OCI-LY1 (cell line): ENCODE data around the gene STAM.

Source experiments
- H2AFZ ChIP-seq: fragments of 200-600 bp; sonication (generic), shearing (Covaris generic); 2 replicates; pipeline ENCODE4 v1.6.0; 2014; ENCODE audit warnings: antibody characterized with exemption, mild to moderate bottlenecking, low read length
- H3F3A ChIP-seq: fragments of 200-600 bp; sonication (generic), shearing (Covaris generic); 2 replicates; pipeline ENCODE4 v1.6.0; 2014; ENCODE audit warnings: mild to moderate bottlenecking, antibody characterized with exemption, low read length, moderate library complexity; ENCODE audit not compliant: insufficient read depth
- H3K27ac ChIP-seq: fragments of 200-600 bp; sonication (generic); 2 replicates; pipeline ENCODE4 v1.5.1; 2014; ENCODE audit warnings: low read length, mixed run types, mild to moderate bottlenecking, low read depth; ENCODE audit not compliant: poor library complexity, severe bottlenecking
- H3K27me3 ChIP-seq: fragments of 200-600 bp; sonication (generic); 2 replicates; pipeline ENCODE4 v1.6.0; 2014; ENCODE audit warnings: antibody characterized with exemption, mild to moderate bottlenecking, low read length, moderate library complexity; ENCODE audit not compliant: insufficient read depth
- H3K36me3 ChIP-seq: fragments of 200-600 bp; sonication (generic); 2 replicates; pipeline ENCODE4 v1.6.1; 2014; ENCODE audit warnings: mild to moderate bottlenecking, antibody characterized with exemption, low read length, moderate library complexity, mixed read lengths; ENCODE audit not compliant: insufficient read depth
- H3K4me1 ChIP-seq: fragments of 200-600 bp; sonication (generic); 2 replicates; pipeline ENCODE4 v1.5.1; 2014; ENCODE audit warnings: mild to moderate bottlenecking, low read length, moderate library complexity; ENCODE audit not compliant: insufficient read depth, severe bottlenecking
- H3K4me2 ChIP-seq: fragments of 200-600 bp; sonication (generic), shearing (Covaris generic); 2 replicates; pipeline ENCODE4 v1.6.1; 2014; ENCODE audit warnings: low read length
- H3K4me3 ChIP-seq: fragments of 200-600 bp; sonication (generic); 2 replicates; pipeline ENCODE4 v1.5.1; 2014; ENCODE audit warnings: low read length, low read depth, mild to moderate bottlenecking, mixed read lengths; ENCODE audit not compliant: poor library complexity, severe bottlenecking
- H3K79me2 ChIP-seq: fragments of 200-600 bp; shearing (Covaris generic); 2 replicates; pipeline ENCODE4 v1.6.1; 2016; ENCODE audit warnings: mixed run types, low read length, mixed read lengths; ENCODE audit not compliant: insufficient read depth
- H3K9ac ChIP-seq: fragments of 200-600 bp; sonication (generic), shearing (Covaris generic); 2 replicates; pipeline ENCODE4 v1.6.1; 2014; ENCODE audit warnings: mild to moderate bottlenecking, low read length, mixed read lengths
- H3K9me2 ChIP-seq: fragments of 200-600 bp; sonication (generic), shearing (Covaris generic); 2 replicates; pipeline ENCODE4 v1.6.1; 2014; ENCODE audit warnings: low read depth, mild to moderate bottlenecking, low read length, mixed read lengths
- H3K9me3 ChIP-seq: fragments of 200-600 bp; shearing (Covaris generic); 2 replicates; pipeline ENCODE4 v1.6.1; 2014; ENCODE audit warnings: low read length, mixed read lengths
- H4K20me1 ChIP-seq: fragments of 200-600 bp; sonication (generic), shearing (Covaris generic); 2 replicates; pipeline ENCODE4 v1.6.0; 2016; ENCODE audit warnings: mild to moderate bottlenecking, low read length; ENCODE audit not compliant: insufficient read depth
- EZH2 ChIP-seq: fragments of 200-600 bp; sonication (generic), shearing (Covaris generic); IDR thresholded peaks from 2 replicates; pipeline ENCODE4 v1.8.0; 2017; ENCODE audit warnings: borderline replicate concordance, mixed run types, mild to moderate bottlenecking, antibody characterized with exemption, low read length, moderate library complexity, mixed read lengths
- TF ChIP-seq, protein P1 (sequence below): fragments of 200-600 bp; sonication (generic), shearing (Covaris generic); IDR thresholded peaks from 2 replicates; pipeline ENCODE4 v1.5.1; 2017; ENCODE audit warnings: mild to moderate bottlenecking, antibody characterized with exemption, low read length, moderate library complexity, mixed read lengths

STAM gene

DNA sequence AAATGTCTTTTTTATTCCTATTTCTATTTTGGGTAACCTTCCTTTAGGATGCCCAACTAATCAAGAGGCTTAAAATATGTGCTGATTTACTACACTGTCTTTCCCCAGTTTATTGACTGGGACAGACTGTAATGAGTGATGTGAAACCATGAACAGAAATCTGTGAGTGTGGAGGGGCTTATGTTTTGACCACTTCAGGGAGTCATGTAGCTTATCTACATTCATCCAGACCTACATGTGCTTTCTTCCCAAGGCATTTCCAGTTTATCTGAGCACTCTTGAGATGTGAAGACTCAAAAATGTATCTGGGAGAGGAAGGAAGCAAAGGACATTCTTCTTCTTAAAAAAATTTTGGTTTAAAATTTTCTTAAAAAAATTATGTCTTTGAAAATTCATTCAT lies 45.2 kb downstream of the STAM start:
- TF ChIP-seq, protein P1, sequence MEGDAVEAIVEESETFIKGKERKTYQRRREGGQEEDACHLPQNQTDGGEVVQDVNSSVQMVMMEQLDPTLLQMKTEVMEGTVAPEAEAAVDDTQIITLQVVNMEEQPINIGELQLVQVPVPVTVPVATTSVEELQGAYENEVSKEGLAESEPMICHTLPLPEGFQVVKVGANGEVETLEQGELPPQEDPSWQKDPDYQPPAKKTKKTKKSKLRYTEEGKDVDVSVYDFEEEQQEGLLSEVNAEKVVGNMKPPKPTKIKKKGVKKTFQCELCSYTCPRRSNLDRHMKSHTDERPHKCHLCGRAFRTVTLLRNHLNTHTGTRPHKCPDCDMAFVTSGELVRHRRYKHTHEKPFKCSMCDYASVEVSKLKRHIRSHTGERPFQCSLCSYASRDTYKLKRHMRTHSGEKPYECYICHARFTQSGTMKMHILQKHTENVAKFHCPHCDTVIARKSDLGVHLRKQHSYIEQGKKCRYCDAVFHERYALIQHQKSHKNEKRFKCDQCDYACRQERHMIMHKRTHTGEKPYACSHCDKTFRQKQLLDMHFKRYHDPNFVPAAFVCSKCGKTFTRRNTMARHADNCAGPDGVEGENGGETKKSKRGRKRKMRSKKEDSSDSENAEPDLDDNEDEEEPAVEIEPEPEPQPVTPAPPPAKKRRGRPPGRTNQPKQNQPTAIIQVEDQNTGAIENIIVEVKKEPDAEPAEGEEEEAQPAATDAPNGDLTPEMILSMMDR: no peak
- TF ChIP-seq EZH2: no peak
- Histone ChIP-seq H4K20me1 (no peaks in the 10 kb centered on the region), H3K4me2 (no peak overlapping the region), H2AFZ (no peak overlapping the region), H3K9me3 (no peaks in the 10 kb centered on the region), H3K27ac (no peak overlapping the region), H3K36me3 (peaks cover 14% of the 10 kb centered on the region; the same call in 1 of the 2 replicates), H3K4me3 (no peak overlapping the region), H3K9ac (no peak overlapping the region), H3K4me1 (no peaks in the 10 kb centered on the region), H3K9me2 (no peaks in the 10 kb centered on the region), H3F3A (no peaks in the 10 kb centered on the region), H3K79me2 (no peaks in the 10 kb centered on the region), H3K27me3 (no peaks in the 10 kb centered on the region)

GRCh38 chr10:17693009-17693408 lies 49.1 kb downstream of the STAM start:
- no peaks in the 10 kb centered on the region for H3K4me1 ChIP-seq
- no peak overlapping the region for H3K4me2 ChIP-seq
- no peaks in the 10 kb centered on the region for H3F3A ChIP-seq
- H3K4me3 ChIP-seq: no peak overlapping the region
- no peak for TF ChIP-seq EZH2
- TF ChIP-seq, protein P1: no peak
- no peaks in the 10 kb centered on the region for H4K20me1 ChIP-seq
- no peak overlapping the region for H3K27ac ChIP-seq
- peaks cover 32% of the 10 kb centered on the region; the same call in 1 of the 2 replicates for H3K36me3 ChIP-seq
- H2AFZ ChIP-seq: no peak overlapping the region
- H3K9me2 ChIP-seq: no peaks in the 10 kb centered on the region
- no peak overlapping the region for H3K9ac ChIP-seq
- H3K79me2 ChIP-seq: no peaks in the 10 kb centered on the region
- H3K9me3 ChIP-seq: no peaks in the 10 kb centered on the region
- no peaks in the 10 kb centered on the region for H3K27me3 ChIP-seq

DNA sequence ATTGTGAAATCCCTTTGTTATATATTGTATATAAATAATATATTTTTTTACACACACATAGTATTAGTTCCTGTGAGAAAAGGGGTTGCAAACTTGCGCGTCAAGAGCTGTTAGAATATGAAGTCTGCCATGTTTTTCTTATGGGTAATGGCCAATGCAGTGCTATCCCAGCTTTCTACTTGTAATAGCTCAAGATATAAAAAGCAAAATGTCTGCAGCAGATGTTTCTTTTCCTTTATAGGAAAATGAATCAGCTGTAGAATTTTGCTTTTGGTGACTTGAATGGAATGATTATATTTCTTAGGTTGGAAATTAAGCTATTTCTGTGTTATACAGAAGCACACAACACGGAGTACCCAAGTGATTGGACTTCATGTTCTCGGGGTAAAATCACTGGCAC lies 54.7 kb downstream of the STAM start:
- H3K27me3 ChIP-seq: no peaks in the 10 kb centered on the region
- TF ChIP-seq, protein P1: no peak
- no peak for TF ChIP-seq EZH2
- H3K9me2 ChIP-seq: no peaks in the 10 kb centered on the region
- H3K9me3 ChIP-seq: no peaks in the 10 kb centered on the region
- peaks cover 43% of the 10 kb centered on the region for H3K36me3 ChIP-seq
- H2AFZ ChIP-seq: no peak overlapping the region
- no peaks in the 10 kb centered on the region for H3K79me2 ChIP-seq
- H4K20me1 ChIP-seq: no peaks in the 10 kb centered on the region
- H3K9ac ChIP-seq: no peak overlapping the region
- no peaks in the 10 kb centered on the region for H3K4me1 ChIP-seq
- no peak overlapping the region for H3K27ac ChIP-seq
- H3K4me3 ChIP-seq: no peak overlapping the region
- no peaks in the 10 kb centered on the region for H3F3A ChIP-seq
- no peak overlapping the region for H3K4me2 ChIP-seq
